AG09319 (cell line): ENCODE data around the gene ZNF420.
"Not testable (repeated sequence)": the region's sequence is repeated elsewhere in the genome, so short reads cannot be mapped to it uniquely, and the experiment has no call there.

ENCODE experiments used
- DNase-seq: peaks from one replicate; pipeline ENCODE4 v3.0.0-alpha.2; 2010; ENCODE audit warnings: low read depth; ENCODE audit errors: extremely low read depth
- TF ChIP-seq, protein P1 (sequence below): IDR thresholded peaks from 2 replicates; pipeline ENCODE4 v1.5.1; 2011; ENCODE audit warnings: low read depth, mild to moderate bottlenecking, inconsistent platforms, low read length, moderate library complexity

ZNF420 gene

DNA sequence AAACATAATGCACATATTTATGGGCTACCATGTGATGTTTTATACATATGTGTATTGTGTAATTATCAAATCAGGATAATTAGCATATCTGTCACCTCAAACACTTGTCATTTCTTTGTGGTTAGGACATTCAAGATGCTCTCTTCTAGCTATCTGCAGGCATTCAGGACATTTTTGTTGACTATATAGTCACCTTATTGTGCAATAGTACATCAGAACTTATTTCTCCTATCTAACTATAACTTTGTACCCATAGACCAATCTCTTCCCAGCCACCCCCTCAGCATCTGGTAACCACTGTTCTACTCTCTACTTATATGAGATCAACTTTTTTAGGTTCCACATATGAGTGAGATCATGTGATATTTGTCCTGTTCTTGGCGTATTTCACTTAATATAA is 20.3 kb downstream of the ZNF420 start:
- no peak for DNase-seq
- TF ChIP-seq, protein P1, sequence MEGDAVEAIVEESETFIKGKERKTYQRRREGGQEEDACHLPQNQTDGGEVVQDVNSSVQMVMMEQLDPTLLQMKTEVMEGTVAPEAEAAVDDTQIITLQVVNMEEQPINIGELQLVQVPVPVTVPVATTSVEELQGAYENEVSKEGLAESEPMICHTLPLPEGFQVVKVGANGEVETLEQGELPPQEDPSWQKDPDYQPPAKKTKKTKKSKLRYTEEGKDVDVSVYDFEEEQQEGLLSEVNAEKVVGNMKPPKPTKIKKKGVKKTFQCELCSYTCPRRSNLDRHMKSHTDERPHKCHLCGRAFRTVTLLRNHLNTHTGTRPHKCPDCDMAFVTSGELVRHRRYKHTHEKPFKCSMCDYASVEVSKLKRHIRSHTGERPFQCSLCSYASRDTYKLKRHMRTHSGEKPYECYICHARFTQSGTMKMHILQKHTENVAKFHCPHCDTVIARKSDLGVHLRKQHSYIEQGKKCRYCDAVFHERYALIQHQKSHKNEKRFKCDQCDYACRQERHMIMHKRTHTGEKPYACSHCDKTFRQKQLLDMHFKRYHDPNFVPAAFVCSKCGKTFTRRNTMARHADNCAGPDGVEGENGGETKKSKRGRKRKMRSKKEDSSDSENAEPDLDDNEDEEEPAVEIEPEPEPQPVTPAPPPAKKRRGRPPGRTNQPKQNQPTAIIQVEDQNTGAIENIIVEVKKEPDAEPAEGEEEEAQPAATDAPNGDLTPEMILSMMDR, result no peak

DNA sequence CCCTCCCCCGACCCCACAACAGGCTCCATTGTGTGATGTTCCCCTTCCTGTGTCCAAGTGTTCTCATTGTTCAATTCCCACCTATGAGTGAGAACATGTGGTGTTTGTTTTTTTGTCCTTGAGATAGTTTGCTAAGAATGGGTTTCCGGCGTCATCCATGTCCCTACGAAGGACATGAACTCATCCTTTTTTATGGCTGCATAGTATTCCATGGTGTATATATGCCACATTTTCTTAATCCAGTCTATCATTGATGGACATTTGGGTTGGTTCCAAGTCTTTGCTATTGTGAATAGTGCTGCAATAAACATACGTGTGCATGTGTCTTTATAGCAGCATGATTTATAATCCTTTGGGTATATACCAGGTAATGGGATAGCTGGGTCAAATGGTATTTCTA is 25.9 kb downstream of the ZNF420 start:
- not testable (repeated sequence) for DNase-seq

DNA sequence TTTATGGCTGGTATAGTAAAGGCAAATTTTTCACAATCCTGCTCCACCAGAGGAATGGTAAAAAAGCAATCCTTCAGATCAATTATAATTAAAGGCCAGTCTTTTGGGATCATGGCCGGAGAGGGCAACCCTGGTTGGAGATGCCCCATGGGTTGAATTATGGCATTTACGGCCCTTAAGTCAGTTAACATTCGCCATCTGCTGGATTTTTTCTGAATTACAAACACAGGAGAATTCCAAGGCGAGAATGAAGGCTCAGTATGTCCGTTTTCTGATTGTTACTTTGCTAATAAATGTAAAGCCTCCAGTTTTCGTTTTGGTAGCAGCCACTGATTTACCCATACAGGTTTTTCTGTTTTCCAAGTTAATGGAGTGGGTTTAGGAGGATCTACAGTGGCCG is 33.5 kb downstream of the ZNF420 start:
- not testable (repeated sequence) for DNase-seq

DNA sequence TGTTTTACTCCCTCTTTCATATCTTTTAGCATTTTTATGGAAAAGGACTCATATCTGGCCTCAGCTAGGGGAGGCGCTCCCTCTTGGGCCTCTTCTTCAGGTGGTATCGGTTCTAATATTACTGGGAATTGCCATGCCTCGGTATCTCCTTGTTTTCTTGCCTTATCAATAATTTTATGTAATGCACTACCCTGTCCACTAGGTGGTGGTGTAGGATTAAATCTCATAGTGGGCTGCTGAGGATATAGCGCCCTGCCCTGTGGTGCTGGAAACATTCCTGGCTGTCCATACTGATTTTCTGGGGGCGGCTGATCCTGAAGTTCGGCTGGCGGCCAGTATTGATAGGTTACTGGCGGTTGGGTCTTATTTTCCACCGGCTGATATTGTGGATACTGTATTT is 35.8 kb downstream of the ZNF420 start:
- TF ChIP-seq, protein P1, result no peak
- no peak for DNase-seq

DNA sequence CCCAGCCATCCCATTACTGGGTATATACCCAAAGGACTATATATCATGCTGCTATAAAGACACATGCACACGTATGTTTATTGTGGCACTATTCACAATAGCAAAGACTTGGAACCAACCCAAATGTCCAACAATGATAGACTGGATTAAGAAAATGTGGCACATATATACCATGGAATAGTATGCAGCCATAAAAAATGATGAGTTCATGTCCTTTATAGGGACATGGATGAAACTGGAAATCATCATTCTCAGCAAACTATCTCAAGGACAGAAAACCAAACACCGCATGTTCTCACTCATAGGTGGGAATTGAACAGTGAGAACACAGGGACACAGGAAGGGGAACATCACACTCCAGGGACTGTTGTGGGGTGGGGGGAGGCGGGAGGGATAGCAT is 43.9 kb downstream of the ZNF420 start:
- not testable (repeated sequence) for DNase-seq

DNA sequence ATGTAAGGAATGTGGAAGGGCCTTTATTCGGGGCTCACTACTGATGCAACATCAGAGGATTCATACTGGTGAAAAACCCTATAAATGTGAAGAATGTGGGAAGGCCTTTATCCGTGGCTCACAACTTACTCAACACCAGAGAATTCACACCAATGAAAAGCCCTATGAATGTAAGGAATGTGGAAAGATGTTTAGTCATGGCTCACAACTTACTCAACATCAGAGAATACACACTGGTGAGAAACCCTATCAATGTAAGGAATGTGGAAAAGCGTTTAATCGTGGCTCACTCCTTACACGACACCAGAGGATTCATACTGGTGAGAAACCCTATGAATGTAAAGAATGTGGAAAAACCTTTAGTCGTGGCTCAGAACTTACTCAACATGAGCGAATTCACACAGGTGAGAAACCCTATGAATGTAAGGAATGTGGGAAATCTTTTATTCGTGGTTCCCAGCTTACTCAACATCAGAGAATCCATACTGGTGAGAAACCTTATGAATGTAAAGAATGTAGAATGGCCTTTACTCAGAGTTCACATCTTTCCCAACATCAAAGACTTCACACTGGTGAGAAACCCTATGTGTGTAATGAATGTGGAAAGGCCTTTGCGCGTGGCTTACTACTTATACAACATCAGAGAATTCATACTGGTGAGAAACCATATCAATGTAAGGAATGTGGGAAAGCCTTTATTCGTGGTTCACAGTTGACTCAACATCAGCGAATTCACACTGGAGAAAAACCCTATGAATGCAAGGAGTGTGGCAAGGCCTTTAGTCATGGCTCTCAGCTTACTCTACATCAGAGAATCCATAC is 50.0 kb downstream of the ZNF420 start:
- no peak for DNase-seq
- TF ChIP-seq, protein P1, result no peak

DNA sequence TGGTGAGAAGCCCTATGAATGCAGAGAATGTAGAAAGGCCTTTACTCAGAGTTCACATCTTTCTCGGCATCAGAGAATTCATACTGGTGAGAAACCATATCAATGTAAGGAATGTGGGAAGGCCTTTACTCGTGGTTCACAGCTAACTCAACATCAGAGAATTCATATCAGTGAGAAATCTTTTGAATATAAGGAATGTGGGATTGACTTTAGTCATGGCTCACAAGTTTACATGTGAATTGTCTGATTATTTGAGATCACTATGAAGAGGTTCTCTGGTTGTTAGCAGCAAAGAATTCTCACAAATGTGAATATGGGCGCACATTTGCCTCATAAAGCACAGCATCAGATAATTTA is 50.6 kb downstream of the ZNF420 start:
- DNase-seq, result no peak
- TF ChIP-seq, protein P1, result no peak

DNA sequence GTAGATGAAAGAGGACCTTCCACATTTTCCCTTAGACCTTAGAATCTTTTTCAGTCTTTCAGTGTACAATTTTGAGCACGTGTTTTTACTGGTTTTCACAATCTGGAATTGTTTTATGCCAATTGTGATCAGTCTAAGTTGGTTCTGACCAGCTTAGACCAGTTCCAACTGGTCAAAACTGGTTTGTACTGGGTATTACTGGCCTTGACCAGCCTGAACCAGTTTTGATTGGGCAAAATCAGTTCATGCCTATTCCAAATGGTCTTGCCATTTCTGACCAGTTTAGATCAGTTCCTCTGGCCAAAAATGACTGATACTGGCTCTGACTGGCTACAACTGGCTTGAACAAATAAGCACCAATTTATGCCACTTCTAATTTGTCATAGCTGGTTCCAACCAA is 57.9 kb downstream of the ZNF420 start:
- TF ChIP-seq, protein P1, result no peak
- no peak for DNase-seq

DNA sequence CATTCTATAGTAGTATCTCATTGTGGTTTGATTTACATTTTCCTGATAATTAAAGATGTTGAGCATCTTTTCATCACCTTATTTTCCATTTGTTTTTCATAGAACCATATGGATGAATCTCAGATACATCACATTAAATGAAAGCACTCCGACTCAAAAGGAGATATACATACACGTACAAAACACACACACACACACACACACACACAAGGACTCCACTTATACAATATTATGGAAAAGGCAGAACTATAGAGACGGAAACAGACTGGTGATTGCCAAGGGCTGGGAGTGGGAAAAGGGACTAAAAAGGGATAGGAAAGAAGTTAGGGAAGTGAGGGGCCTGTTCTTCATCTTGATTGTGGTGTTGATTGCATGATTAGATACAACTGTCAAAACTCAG is 70.0 kb downstream of the ZNF420 start:
- DNase-seq, result no peak
- TF ChIP-seq, protein P1, result no peak
